ENCODE data around the gene DOK4. TPM values are rescaled to one million over a fixed set of nuclear protein-coding genes. Genes with fewer than 3 reads are reported as not detected.

DOK4 gene
- total and polyA plus RNA-seq, 3 donors from 2014 or later, result 15.5 to 32.9 (median 25.3) TPM

- Histone ChIP-seq H3K27me3 (no peaks in the 10 kb centered on the region), H3K36me3 (ENCODE audit: low read depth, missing control alignments) (no peaks in the 10 kb centered on the region), H3K27ac (no peak overlapping the region), H3K4me1 (no peaks in the 10 kb centered on the region), H3K9me3 (no peaks in the 10 kb centered on the region), H3K4me3 (no peak overlapping the region)
- no peak for DNase-seq
- intact Hi-C loops (cut with DNase I; ENCODE audit: low total_unique reads), result no loop called here
- TF ChIP-seq, protein P1, sequence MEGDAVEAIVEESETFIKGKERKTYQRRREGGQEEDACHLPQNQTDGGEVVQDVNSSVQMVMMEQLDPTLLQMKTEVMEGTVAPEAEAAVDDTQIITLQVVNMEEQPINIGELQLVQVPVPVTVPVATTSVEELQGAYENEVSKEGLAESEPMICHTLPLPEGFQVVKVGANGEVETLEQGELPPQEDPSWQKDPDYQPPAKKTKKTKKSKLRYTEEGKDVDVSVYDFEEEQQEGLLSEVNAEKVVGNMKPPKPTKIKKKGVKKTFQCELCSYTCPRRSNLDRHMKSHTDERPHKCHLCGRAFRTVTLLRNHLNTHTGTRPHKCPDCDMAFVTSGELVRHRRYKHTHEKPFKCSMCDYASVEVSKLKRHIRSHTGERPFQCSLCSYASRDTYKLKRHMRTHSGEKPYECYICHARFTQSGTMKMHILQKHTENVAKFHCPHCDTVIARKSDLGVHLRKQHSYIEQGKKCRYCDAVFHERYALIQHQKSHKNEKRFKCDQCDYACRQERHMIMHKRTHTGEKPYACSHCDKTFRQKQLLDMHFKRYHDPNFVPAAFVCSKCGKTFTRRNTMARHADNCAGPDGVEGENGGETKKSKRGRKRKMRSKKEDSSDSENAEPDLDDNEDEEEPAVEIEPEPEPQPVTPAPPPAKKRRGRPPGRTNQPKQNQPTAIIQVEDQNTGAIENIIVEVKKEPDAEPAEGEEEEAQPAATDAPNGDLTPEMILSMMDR (IDR thresholded peaks at IDR 0.05), result no peak
- no peak for TF ChIP-seq POLR2A (IDR thresholded peaks at IDR 0.05)
- WGBS, 2 donors, result 69 to 85% methylated on average over 4 of the region's 4 CpGs
Observed at GRCh38 chr16:57493767-57494166, 7.5 kb upstream of the DOK4 start.

- H3K27ac ChIP-seq, result no peak overlapping the region
- H3K4me3 ChIP-seq, result no peak overlapping the region
- intact Hi-C loops (cut with DNase I; ENCODE audit: low total_unique reads), result no loop called here
- DNase-seq, result no peak
- no peaks in the 10 kb centered on the region for H3K27me3 ChIP-seq
- TF ChIP-seq, protein P1 (IDR thresholded peaks at IDR 0.05), result no peak
- no peak for TF ChIP-seq POLR2A (IDR thresholded peaks at IDR 0.05)
- no peaks in the 10 kb centered on the region for H3K9me3 ChIP-seq
- 94 to 95% methylated on average over 5 of the region's 5 CpGs for WGBS, 2 donors
- peaks cover 12% of the 10 kb centered on the region for H3K4me1 ChIP-seq
- no peaks in the 10 kb centered on the region for H3K36me3 ChIP-seq (ENCODE audit: low read depth, missing control alignments)
Observed at GRCh38 chr16:57489229-57489628, 2.9 kb upstream of the DOK4 start.

GRCh38 chr16:57486858-57487834 is 853 bp upstream of the DOK4 start:
- intact Hi-C loops (cut with DNase I; ENCODE audit: low total_unique reads), result no loop called here
- no peaks in the 10 kb centered on the region for H3K36me3 ChIP-seq (ENCODE audit: low read depth, missing control alignments)
- no peaks in the 10 kb centered on the region for H3K27me3 ChIP-seq
- WGBS, 2 donors, result 69 to 78% methylated on average over 8 of the region's 8 CpGs
- TF ChIP-seq POLR2A (IDR thresholded peaks at IDR 0.05), result no peak
- TF ChIP-seq, protein P1 (IDR thresholded peaks at IDR 0.05), result no peak
- peaks cover 12% of the 10 kb centered on the region for H3K4me1 ChIP-seq
- H3K4me3 ChIP-seq, result peak overlapping the region; percentile 65 to 72
- peak overlapping the region in 1 of 2 donors; percentile 39 for H3K27ac ChIP-seq
- H3K9me3 ChIP-seq, result no peaks in the 10 kb centered on the region
- no peak for DNase-seq

DNA sequence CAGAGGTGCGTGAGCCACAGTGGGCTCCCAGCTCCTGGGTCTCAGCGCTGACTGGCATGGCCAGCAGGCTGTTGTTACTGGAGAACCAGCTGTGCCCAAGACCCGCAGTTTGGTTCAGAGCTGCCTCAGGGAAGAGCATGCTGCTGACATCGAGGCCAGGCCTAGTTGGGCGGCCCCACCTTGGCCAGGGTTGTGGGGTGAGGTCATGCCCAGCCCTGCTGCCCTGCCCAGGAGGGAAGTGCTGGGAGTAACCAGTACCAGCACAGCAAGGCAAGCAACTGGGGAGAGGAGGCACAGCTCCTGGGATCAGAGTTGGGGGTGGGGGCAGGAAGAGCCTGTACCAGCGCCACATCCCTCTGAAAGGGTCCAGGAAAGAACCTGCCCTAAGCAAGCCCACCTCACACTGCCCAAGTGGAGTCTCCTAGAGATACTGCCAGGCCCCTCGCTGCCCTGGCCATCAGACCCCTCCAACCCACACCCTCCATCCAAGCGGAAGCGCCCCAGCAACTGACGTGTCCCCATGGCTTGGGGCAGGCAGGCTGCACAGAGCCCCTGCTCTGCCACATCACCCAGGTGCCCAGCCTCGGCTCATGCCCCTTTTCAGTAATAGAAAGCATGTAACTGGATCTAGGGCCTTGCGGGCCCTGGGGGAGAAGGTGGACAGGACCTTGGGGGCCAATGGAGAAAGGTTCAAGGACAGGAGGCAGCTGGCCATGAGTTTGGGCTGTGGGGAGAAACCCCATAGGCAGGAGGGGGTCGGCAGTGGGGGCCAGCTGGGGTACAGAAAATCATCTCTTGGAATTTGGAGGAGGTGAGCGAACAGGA is 990 bp downstream of the DOK4 start:
- intact Hi-C loops (cut with DNase I; ENCODE audit: low total_unique reads), result no loop called here
- peak overlapping the region; percentile 65 to 72 for H3K4me3 ChIP-seq
- no peak for DNase-seq

More for the DNA sequence above, 990 bp downstream of the DOK4 start:
- 16 to 58% methylated on average over 3 to 14 of the region's 14 CpGs for WGBS, 2 donors
- TF ChIP-seq, protein P1 (IDR thresholded peaks at IDR 0.05), result no peak
- no peak for TF ChIP-seq POLR2A (IDR thresholded peaks at IDR 0.05)
- Histone ChIP-seq H3K9me3 (no peaks in the 10 kb centered on the region), H3K27me3 (no peaks in the 10 kb centered on the region), H3K36me3 (ENCODE audit: low read depth, missing control alignments) (no peaks in the 10 kb centered on the region), H3K4me1 (peaks cover 17% of the 10 kb centered on the region), H3K27ac (peak overlapping the region; percentile 4 to 59)

All from testis (tissue), 3 donors.